T1000 (cell line): Measurements from ENCODE around the gene CCDC66.

Experiments
- DNase-seq: peaks from one replicate; lab custom pipeline; 2025; ENCODE audit warnings: mixed read lengths; lab: John Stamatoyannopoulos, UW

Gene CCDC66

DNA sequence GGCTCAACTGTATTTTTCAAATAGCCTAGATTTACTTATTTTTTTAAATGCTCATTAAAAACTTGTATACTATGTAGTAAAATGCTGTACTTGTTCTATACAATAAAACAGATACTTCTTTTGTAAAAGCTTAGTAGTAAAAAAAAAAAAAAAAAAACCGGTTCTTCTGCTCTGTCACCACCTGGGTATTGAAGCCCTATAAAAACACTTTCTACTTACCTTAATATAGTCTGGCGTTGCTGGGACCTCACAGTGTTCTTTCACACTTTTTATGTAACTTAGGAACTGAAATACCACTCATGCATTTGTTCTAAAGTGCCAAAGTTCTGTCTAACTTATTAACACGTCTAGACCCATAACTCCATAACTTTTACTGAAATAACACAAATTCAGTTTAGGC lies 64.7 kb downstream of the CCDC66 start:
- DNase-seq: no peak

DNA sequence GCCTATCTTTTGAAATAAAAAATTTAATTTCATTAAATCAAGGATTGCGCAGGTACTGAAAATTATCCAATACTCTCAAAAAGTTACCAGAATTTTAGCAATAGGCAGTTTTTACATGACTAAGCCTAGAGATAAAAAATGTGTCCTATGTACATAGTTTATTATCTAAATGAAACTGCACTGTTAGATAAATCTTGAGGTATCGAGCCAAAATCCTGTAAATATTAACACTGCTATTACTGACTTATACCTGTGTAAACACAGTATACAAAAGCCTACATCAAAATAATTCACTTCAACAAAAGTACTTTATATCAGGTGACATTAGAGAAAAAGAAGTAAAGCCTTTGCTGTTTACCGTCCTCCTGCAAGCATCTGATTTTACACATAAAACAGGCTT lies 65.4 kb downstream of the CCDC66 start:
- no peak for DNase-seq

DNA sequence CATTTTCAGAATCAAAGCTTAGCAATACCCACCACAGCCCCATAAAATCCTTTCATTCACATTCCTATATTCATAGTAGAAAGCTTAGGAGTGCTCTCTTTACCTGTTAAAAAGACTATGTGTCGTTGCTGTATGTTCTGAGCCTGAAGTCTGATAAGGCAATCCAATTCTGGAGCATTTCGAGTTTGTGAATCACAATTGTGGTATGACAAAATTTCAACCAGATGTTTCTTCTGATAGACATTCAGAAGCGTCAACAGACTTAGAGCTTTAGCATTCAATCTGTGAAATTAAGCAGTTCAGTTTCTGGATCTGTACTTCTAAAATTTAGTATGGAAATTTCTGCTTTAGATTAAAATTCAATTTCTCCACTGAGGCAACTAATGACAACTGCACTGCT lies 67.8 kb downstream of the CCDC66 start:
- DNase-seq: no peak

DNA sequence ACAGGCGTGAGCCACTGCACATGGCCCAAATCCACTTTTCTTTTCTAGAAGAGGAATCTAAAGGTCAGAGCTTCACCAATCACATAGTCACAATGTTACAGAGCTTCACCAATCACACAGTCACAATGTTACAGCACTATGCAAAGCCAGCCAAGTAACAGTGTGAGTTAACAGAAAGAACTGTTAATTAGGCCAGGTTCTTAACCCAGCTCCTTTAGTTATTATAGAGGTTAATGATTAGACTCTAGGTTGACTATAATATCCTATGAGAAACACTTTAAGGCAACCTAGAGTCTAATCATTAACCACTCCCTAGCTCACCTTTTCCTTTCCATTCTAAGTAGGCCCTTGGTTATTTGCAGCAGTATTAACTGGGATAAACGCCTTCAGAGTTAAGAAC lies 72.1 kb downstream of the CCDC66 start:
- DNase-seq: no peak

DNA sequence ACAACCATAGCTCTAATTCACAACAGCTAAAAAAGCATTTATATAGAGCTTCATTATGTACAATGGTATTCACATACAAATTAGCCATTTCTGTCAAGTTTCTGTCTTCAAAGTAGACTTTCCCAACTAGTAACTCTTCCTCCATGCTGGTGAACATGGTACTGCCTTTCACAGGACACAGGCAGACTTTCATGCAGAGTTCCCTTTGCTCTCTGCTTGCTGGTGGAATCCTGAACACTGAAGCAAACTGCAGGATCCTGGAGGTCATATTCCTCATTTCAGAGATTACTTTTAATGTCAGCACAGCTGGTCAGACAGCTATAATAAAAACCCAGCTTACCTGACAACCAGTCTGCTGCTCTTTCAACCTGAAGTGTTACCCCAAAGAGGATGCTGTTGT lies 72.5 kb downstream of the CCDC66 start:
- DNase-seq: no peak

DNA sequence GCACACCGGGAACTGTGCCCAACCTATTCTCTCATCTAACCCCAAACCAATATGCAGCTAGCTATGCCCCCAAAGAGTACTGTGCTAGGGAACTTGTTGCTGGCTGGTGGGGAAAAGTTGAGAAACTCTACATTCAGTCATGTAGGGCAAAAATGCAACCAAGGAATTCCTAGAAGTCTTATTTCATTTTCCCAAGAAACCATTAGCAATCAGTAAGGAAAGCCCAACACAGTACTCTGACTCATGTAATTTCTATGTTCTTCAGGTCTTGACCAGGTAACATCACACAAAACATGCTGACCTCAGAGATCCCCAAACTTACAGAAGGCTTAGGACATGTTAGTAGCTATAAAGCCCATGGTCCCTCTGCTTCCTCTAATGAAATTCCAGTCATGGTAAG lies 74.0 kb downstream of the CCDC66 start:
- no peak for DNase-seq

DNA sequence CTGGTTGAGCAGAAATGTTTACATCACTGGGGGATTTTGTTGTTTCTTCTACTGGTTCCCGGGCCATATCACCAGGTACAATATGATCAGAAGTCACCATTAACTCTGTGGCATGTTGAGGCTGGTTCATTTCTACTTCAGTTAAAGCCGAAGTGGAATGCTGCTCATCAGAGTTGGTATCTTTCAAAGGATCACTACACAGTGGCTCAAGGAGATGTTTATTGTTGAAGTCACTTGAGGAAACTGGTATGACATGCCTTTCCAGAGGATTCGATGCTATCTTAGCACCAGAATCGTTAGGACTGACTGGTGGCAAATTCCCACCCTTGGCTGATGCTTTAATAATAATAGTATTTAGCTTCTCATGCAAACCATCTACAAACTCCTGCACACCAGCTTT lies 76.2 kb downstream of the CCDC66 start:
- no peak for DNase-seq

DNA sequence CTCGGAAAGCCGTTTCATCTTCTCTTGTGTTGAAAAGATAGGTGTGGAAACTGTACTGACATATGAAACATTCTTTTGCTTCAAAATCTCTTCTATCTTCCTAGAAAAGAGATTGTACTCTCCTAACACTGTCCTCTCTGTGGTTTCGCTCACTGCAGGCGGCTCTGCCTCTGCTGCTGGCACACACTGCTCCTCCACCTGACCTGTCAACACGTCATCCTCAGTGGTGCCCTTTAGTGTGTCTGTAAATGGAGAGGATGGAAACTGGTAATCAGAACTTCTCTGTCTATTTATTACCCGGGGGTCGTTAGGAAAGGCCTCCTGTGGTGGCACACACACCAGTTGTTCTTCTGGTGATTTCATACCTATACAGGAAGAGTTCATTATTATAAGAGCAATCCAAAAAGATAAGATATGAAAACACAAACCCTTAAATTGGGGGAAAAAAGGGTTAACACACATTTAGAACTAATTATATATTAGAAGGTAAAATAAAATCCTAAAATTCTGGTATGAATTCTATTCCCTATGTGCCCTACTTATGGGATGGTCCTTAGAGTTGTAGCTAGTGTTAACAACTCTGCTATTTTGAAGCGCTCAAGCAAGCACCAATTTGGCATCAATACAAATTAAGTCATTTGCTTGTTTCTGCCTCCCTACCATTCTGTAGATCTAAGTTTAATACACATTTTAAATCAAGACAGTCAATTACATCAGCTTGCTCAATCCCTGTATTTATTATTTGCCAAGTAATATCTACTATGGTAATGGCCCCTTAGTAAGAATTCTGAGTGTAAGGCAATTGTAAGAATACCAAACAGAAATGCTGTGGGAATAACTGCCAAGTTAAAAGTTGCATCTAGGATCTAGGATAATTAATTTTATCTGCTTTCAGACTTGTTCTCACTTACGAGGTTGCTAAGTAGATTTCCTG lies 76.9 kb downstream of the CCDC66 start:
- no peak for DNase-seq

DNA sequence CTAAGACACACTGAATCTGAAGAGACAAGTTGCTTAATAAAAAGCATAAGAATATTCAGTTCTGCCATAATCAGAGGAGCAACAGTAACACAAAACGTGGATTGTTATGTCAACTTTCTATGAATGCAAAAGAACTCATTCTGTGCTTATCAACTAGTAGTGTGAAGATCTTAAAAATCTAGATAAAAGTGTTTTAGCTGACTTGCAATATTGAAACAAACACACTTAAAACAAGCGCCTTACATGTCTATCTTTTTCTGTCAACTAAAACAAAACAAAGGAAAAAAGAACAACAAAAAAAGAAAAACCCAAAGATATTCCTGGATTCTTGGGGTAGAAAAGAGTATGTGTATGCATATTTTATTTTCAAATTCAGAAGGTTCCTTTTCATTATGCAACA lies 88.4 kb downstream of the CCDC66 start:
- DNase-seq: no peak

DNA sequence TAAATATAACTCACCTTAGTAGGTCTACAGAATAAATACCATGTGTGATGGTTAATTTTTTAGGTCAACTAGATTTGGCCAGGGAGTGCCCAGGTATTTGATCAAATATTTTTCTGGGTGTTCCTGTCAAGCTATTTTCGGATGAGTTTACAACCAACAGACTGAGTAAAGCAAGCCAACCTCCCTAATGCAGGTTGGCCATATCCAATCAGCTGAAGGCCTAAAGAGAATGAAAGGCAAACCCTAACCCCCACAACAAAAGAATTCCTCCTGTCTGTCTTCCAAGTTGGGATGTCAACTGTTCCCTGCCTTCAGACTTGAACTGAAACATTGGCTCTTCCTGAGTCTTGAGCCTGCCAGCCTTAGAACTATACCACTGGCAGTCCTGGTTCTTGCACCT lies 97.5 kb downstream of the CCDC66 start:
- no peak for DNase-seq

DNA sequence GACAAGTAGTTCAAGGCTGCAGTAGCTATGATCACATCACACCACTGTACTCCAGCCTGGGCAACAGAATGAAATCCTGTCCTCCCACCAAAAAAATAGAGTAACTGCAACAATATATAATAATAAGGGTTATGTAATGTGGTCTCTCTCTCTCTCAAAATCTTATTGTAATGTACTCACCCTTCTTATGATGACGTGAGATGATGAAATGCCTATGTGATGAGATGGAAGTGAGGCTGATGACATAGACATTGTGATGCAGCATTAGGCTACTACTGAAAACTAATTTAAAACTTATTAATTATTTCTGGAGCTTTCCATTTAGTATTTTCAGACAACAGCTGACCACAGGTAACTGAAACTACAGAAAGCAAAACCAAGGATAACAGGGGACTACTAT lies 98.7 kb downstream of the CCDC66 start:
- DNase-seq: no peak

DNA sequence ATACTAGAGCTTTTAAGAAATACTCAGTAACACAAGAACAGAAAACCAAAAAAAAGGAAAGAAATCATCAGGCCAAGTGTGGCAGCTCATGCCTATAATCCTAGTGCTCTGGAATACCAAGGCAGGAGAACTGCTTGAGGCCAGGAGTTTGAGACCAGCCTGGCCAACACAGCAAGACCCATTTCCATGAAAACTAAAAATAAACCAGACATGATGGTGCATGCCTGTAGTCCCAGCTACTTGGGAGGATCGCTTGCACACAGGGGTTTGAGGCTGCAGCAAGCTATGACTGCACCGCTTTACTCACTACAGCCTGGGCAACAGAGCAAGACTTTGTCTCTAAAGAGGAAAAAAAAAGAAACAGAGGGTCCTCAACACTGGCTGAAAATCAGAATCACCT lies 107.8 kb downstream of the CCDC66 start:
- DNase-seq: no peak

DNA sequence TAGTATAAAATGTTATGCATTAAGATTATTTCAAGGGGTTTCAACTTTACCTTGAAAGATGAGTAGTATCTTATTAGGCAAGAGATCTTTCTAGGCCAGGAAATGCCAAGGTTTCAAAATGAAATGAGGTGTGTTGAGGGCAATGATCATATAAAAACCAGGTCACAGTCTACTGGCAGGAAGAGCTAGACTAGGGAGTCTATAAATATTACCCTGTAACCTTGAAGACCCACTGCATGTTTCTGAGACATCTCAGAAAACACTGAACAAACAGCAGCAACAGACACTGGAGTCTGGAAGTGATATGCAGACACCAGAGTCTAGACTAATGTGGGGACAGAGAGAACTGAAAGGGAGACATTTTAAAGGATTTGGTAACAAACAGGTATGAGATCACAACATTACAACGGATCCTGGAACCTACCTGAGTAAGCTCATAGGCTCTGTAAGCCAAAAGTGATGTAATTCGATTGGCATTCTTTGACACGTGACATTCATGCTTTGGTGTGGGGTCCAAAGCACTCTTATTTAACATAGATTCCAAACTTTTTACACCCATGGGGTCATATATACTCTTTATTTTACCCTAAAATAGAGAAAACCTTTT lies 111.1 kb downstream of the CCDC66 start:
- DNase-seq: no peak
